ENCODE measurements around the gene NLRC3. TPM values are rescaled to one million over a fixed set of nuclear protein-coding genes. Genes with fewer than 3 reads are reported as not detected.
"Not testable (repeated sequence)": the region's sequence is repeated elsewhere in the genome, so short reads cannot be mapped to it uniquely, and the experiment has no call there.

NLRC3 gene
- total RNA-seq = 10 to 100 TPM; 95.4 to 97.8 TPM

GRCh38 chr16:3577302-3577752 lies at the start of gene NLRC3:
NLRC3 (minus strand) TSS chr16:3577403; CDS start chr16:3565036, 12,367 bp downstream.
- DNase-seq = peak; percentile 68
- Mint-ChIP-seq H3K4me3 (peak within 1 kb of the TSS; percentile 99), H3K9me3 (no peaks in the 10 kb centered on the region), H3K27ac (peak within 1 kb of the TSS; percentile 99), H3K4me1 (peaks cover 64% of the 10 kb centered on the region), H3K36me3 (ENCODE audit: low read depth) (peaks cover 50% of the 10 kb centered on the region), H3K27me3 (no peaks in the 10 kb centered on the region)
- ChIA-PET POLR2A (interaction anchor here (1.0 to 6.0 kb wide), 6 partner anchors 10 to 68 kb away, joined by 3 to 33 read pairs (median 5); partner anchors contain the start of gene SLX4), CTCF (no interaction called here)

- CTCF ChIA-PET = interaction anchor here (0.6 to 1.6 kb wide), 4 partner anchors 12 to 40 kb away, joined by 3 to 5 read pairs (median 4); partner anchors contain the start of gene SLX4
- H3K27ac Mint-ChIP-seq = peak overlapping the region; percentile 78
- peak overlapping the region; percentile 6 for H3K4me3 Mint-ChIP-seq
- H3K4me1 Mint-ChIP-seq = peaks cover 32% of the 10 kb centered on the region
- no peaks in the 10 kb centered on the region for H3K27me3 Mint-ChIP-seq
- POLR2A ChIA-PET = interaction anchor here (0.8 to 3.4 kb wide), 7 partner anchors 10 to 91 kb away, joined by 3 to 25 read pairs (median 3); partner anchors contain the start of genes SLX4 and TRAP1
- no peaks in the 10 kb centered on the region for H3K9me3 Mint-ChIP-seq
- peaks cover 10% of the 10 kb centered on the region for H3K36me3 Mint-ChIP-seq (ENCODE audit: low read depth)
- DNase-seq = no peak
These were observed 48.9 kb upstream of the NLRC3 start for GRCh38 chr16:3625911-3626732.

- peaks cover 11% of the 10 kb centered on the region for H3K36me3 Mint-ChIP-seq (ENCODE audit: low read depth)
- no peaks in the 10 kb centered on the region for H3K9me3 Mint-ChIP-seq
- H3K27me3 Mint-ChIP-seq = no peaks in the 10 kb centered on the region
- POLR2A ChIA-PET = interaction anchor here (1.5 to 3.4 kb wide), 2 partner anchors 9 to 13 kb away, joined by 3 to 25 read pairs; partner anchors contain the start of gene SLX4
- CTCF ChIA-PET = no interaction called here
- peak overlapping the region; percentile 78 for H3K27ac Mint-ChIP-seq
- no peak for DNase-seq
- H3K4me1 Mint-ChIP-seq = peaks cover 32% of the 10 kb centered on the region
- no peak overlapping the region for H3K4me3 Mint-ChIP-seq
These were observed 48.1 kb upstream of the NLRC3 start for GRCh38 chr16:3625331-3625730.

GRCh38 chr16:3623642-3624041 lies 46.4 kb upstream of the NLRC3 start:
- H3K4me3 Mint-ChIP-seq = no peak overlapping the region
- ChIA-PET POLR2A (no interaction called here), CTCF (no interaction called here)
- H3K4me1 Mint-ChIP-seq = peaks cover 31% of the 10 kb centered on the region
- H3K9me3 Mint-ChIP-seq = no peaks in the 10 kb centered on the region
- peaks cover 14% of the 10 kb centered on the region for H3K36me3 Mint-ChIP-seq (ENCODE audit: low read depth)
- no peaks in the 10 kb centered on the region for H3K27me3 Mint-ChIP-seq
- H3K27ac Mint-ChIP-seq = no peak overlapping the region
- DNase-seq = no peak

- DNase-seq = no peak
- Mint-ChIP-seq H3K4me3 (no peak overlapping the region), H3K27ac (no peak overlapping the region), H3K4me1 (peaks cover 36% of the 10 kb centered on the region), H3K27me3 (no peaks in the 10 kb centered on the region), H3K9me3 (no peaks in the 10 kb centered on the region), H3K36me3 (ENCODE audit: low read depth) (peaks cover 49% of the 10 kb centered on the region)
- ChIA-PET CTCF (interaction anchor here (1.1 kb wide), 1 partner anchor 157 kb away, joined by 4 read pairs; no protein-coding TSS in a partner anchor), POLR2A (no interaction called here)
These were observed 41.6 kb upstream of the NLRC3 start for GRCh38 chr16:3618769-3619141.

GRCh38 chr16:3612510-3613466 lies 35.6 kb upstream of the NLRC3 start:
- Mint-ChIP-seq H3K9me3 (no peaks in the 10 kb centered on the region), H3K27me3 (no peaks in the 10 kb centered on the region), H3K4me3 (peak overlapping the region; percentile 100), H3K36me3 (ENCODE audit: low read depth) (peaks cover 56% of the 10 kb centered on the region), H3K27ac (peak overlapping the region; percentile 99), H3K4me1 (peaks cover 59% of the 10 kb centered on the region)
- CTCF ChIA-PET = interaction anchor here (0.8 to 1.3 kb wide), 4 partner anchors 25 to 641 kb away, joined by 3 to 6 read pairs (median 3); no protein-coding TSS in a partner anchor
- POLR2A ChIA-PET = interaction anchor here (0.8 to 1.5 kb wide), 14 partner anchors 10 to 330 kb away, joined by 3 to 33 read pairs (median 3); partner anchors contain the start of gene NLRC3
- DNase-seq = no peak

- peak within 1 kb of the TSS; percentile 99 for H3K27ac Mint-ChIP-seq
- CTCF ChIA-PET = interaction anchor here (0.9 to 1.3 kb wide), 4 partner anchors 15 to 643 kb away, joined by 3 to 6 read pairs (median 4); no protein-coding TSS in a partner anchor
- peaks cover 50% of the 10 kb centered on the region for H3K36me3 Mint-ChIP-seq (ENCODE audit: low read depth)
- no peaks in the 10 kb centered on the region for H3K27me3 Mint-ChIP-seq
- peaks cover 57% of the 10 kb centered on the region for H3K4me1 Mint-ChIP-seq
- H3K9me3 Mint-ChIP-seq = no peaks in the 10 kb centered on the region
- DNase-seq = peak; percentile 94
- peak within 1 kb of the TSS; percentile 100 for H3K4me3 Mint-ChIP-seq
- POLR2A ChIA-PET = interaction anchor here (0.8 to 1.5 kb wide), 14 partner anchors 11 to 929 kb away, joined by 3 to 33 read pairs (median 4); partner anchors contain the start of genes CREBBP, KCTD5 and NLRC3
These were observed 34.2 kb upstream of the NLRC3 start, which contains the start of gene SLX4 for GRCh38 chr16:3611146-3611975. SLX4 (minus strand) TSS chr16:3611606; CDS start chr16:3608964, 2,642 bp downstream.

GRCh38 chr16:3610698-3611145 lies 33.5 kb upstream of the NLRC3 start:
- DNase-seq = peak; percentile 19
- H3K4me3 Mint-ChIP-seq = peak overlapping the region; percentile 100
- peaks cover 55% of the 10 kb centered on the region for H3K4me1 Mint-ChIP-seq
- H3K36me3 Mint-ChIP-seq (ENCODE audit: low read depth) = peaks cover 48% of the 10 kb centered on the region
- H3K27ac Mint-ChIP-seq = peak overlapping the region; percentile 74
- no peaks in the 10 kb centered on the region for H3K9me3 Mint-ChIP-seq
- ChIA-PET CTCF (interaction anchor here (0.5 kb wide), 1 partner anchor 12 kb away, joined by 3 read pairs; no protein-coding TSS in a partner anchor), POLR2A (interaction anchor here (1.0 to 1.5 kb wide), 2 partner anchors 11 to 33 kb away, joined by 3 read pairs; no protein-coding TSS in a partner anchor)
- H3K27me3 Mint-ChIP-seq = no peaks in the 10 kb centered on the region

- H3K4me1 Mint-ChIP-seq = peaks cover 49% of the 10 kb centered on the region
- POLR2A ChIA-PET = interaction anchor here (1.0 to 1.5 kb wide), 2 partner anchors 12 to 32 kb away, joined by 3 read pairs; no protein-coding TSS in a partner anchor
These were observed 32.9 kb upstream of the NLRC3 start for GRCh38 chr16:3609895-3610697.

GRCh38 chr16:3608976-3609375 lies 31.8 kb upstream of the NLRC3 start:
- H3K27me3 Mint-ChIP-seq, H3K27ac Mint-ChIP-seq, H3K9me3 Mint-ChIP-seq, H3K4me3 Mint-ChIP-seq, DNase-seq, CTCF ChIA-PET: not testable (repeated sequence)
- Mint-ChIP-seq H3K4me1 (peaks cover 40% of the 10 kb centered on the region), H3K36me3 (ENCODE audit: low read depth) (peaks cover 38% of the 10 kb centered on the region)
- POLR2A ChIA-PET = interaction anchor here (0.6 kb wide), 1 partner anchor 326 kb away, joined by 3 read pairs; the partner anchor contains the start of gene ZNF263

More at GRCh38 chr16:3609895-3610697, 32.9 kb upstream of the NLRC3 start:
- no peaks in the 10 kb centered on the region for H3K27me3 Mint-ChIP-seq
- no peaks in the 10 kb centered on the region for H3K9me3 Mint-ChIP-seq
- H3K4me3 Mint-ChIP-seq = peak overlapping the region; percentile 100
- peaks cover 43% of the 10 kb centered on the region for H3K36me3 Mint-ChIP-seq (ENCODE audit: low read depth)
- CTCF ChIA-PET = interaction anchor here (0.5 kb wide), 1 partner anchor 12 kb away, joined by 3 read pairs; no protein-coding TSS in a partner anchor
- DNase-seq = no peak
- H3K27ac Mint-ChIP-seq = peak overlapping the region; percentile 74

GRCh38 chr16:3608069-3608468 lies 30.9 kb upstream of the NLRC3 start:
- DNase-seq = no peak
- CTCF ChIA-PET = interaction anchor here (1.2 kb wide), 1 partner anchor 47 kb away, joined by 3 read pairs; no protein-coding TSS in a partner anchor
- no peaks in the 10 kb centered on the region for H3K9me3 Mint-ChIP-seq
- no peaks in the 10 kb centered on the region for H3K27me3 Mint-ChIP-seq
- H3K36me3 Mint-ChIP-seq (ENCODE audit: low read depth) = peaks cover 39% of the 10 kb centered on the region
- peaks cover 34% of the 10 kb centered on the region for H3K4me1 Mint-ChIP-seq
- no peak overlapping the region for H3K4me3 Mint-ChIP-seq
- no peak overlapping the region for H3K27ac Mint-ChIP-seq
- POLR2A ChIA-PET = no interaction called here
